ENCODE results near the gene ZC2HC1B.

ZC2HC1B gene

GRCh38 chr6:143949535-143949934 lies 85.3 kb downstream of the ZC2HC1B start:
- no peak overlapping the region for H3K4me3 ChIP-seq (ENCODE audit: low read length)
- no peaks in the 10 kb centered on the region for H4K20me1 ChIP-seq (ENCODE audit: insufficient read depth, low read length)
- H3K36me3 ChIP-seq (replicated peaks; ENCODE audit: low read depth, low read length): no peaks in the 10 kb centered on the region
- no peak overlapping the region for H3K27ac ChIP-seq (ENCODE audit: low read length)
- no peaks in the 10 kb centered on the region for H3K27me3 ChIP-seq (ENCODE audit: low read depth, low read length)
- TF ChIP-seq CTCF (IDR thresholded peaks at IDR 0.05; ENCODE audit: low read depth, low read length): no peak
- TF ChIP-seq EZH2phosphoT487 (IDR thresholded peaks at IDR 0.05; ENCODE audit: low read depth): no peak
- H3K9me3 ChIP-seq (ENCODE audit: insufficient read depth, low read length): no peaks in the 10 kb centered on the region
- no peaks in the 10 kb centered on the region for H3K79me2 ChIP-seq (ENCODE audit: low read length)
- H2AFZ ChIP-seq (ENCODE audit: low read depth, low read length): no peak overlapping the region
- no peaks in the 10 kb centered on the region for H3K4me1 ChIP-seq (ENCODE audit: low read length)
- H3K4me2 ChIP-seq (ENCODE audit: low read length): no peak overlapping the region
- H3K9ac ChIP-seq (ENCODE audit: low read length): no peak overlapping the region

GRCh38 chr6:143949962-143950361 lies 85.7 kb downstream of the ZC2HC1B start:
- Histone ChIP-seq H3K4me1 (ENCODE audit: low read length) (no peaks in the 10 kb centered on the region), H3K4me3 (ENCODE audit: low read length) (no peak overlapping the region), H3K4me2 (ENCODE audit: low read length) (no peak overlapping the region), H3K27ac (ENCODE audit: low read length) (no peak overlapping the region), H3K27me3 (ENCODE audit: low read depth, low read length) (no peaks in the 10 kb centered on the region), H3K36me3 (replicated peaks; ENCODE audit: low read depth, low read length) (no peaks in the 10 kb centered on the region), H3K9me3 (ENCODE audit: insufficient read depth, low read length) (no peaks in the 10 kb centered on the region), H4K20me1 (ENCODE audit: insufficient read depth, low read length) (no peaks in the 10 kb centered on the region), H2AFZ (ENCODE audit: low read depth, low read length) (no peak overlapping the region), H3K79me2 (ENCODE audit: low read length) (no peaks in the 10 kb centered on the region), H3K9ac (ENCODE audit: low read length) (no peak overlapping the region)
- TF ChIP-seq EZH2phosphoT487 (IDR thresholded peaks at IDR 0.05; ENCODE audit: low read depth) (no peak), CTCF (IDR thresholded peaks at IDR 0.05; ENCODE audit: low read depth, low read length) (no peak)

GRCh38 chr6:143950875-143951274 lies 86.6 kb downstream of the ZC2HC1B start:
- Histone ChIP-seq H3K4me2 (ENCODE audit: low read length) (no peak overlapping the region), H3K79me2 (ENCODE audit: low read length) (no peaks in the 10 kb centered on the region), H2AFZ (ENCODE audit: low read depth, low read length) (no peak overlapping the region), H3K36me3 (replicated peaks; ENCODE audit: low read depth, low read length) (no peaks in the 10 kb centered on the region), H3K27me3 (ENCODE audit: low read depth, low read length) (no peaks in the 10 kb centered on the region), H3K9me3 (ENCODE audit: insufficient read depth, low read length) (no peaks in the 10 kb centered on the region), H3K27ac (ENCODE audit: low read length) (no peak overlapping the region), H3K4me3 (ENCODE audit: low read length) (no peak overlapping the region), H3K9ac (ENCODE audit: low read length) (no peak overlapping the region), H4K20me1 (ENCODE audit: insufficient read depth, low read length) (no peaks in the 10 kb centered on the region), H3K4me1 (ENCODE audit: low read length) (no peaks in the 10 kb centered on the region)
- TF ChIP-seq EZH2phosphoT487 (IDR thresholded peaks at IDR 0.05; ENCODE audit: low read depth): no peak
- no peak for TF ChIP-seq CTCF (IDR thresholded peaks at IDR 0.05; ENCODE audit: low read depth, low read length)

GRCh38 chr6:143952060-143952778 lies 87.9 kb downstream of the ZC2HC1B start:
- Histone ChIP-seq H3K4me1 (ENCODE audit: low read length) (no peaks in the 10 kb centered on the region), H4K20me1 (ENCODE audit: insufficient read depth, low read length) (no peaks in the 10 kb centered on the region), H3K4me3 (ENCODE audit: low read length) (no peak overlapping the region), H3K27ac (ENCODE audit: low read length) (no peak overlapping the region), H3K9ac (ENCODE audit: low read length) (no peak overlapping the region), H3K4me2 (ENCODE audit: low read length) (no peak overlapping the region), H3K9me3 (ENCODE audit: insufficient read depth, low read length) (no peaks in the 10 kb centered on the region), H3K79me2 (ENCODE audit: low read length) (no peaks in the 10 kb centered on the region), H2AFZ (ENCODE audit: low read depth, low read length) (no peak overlapping the region), H3K36me3 (replicated peaks; ENCODE audit: low read depth, low read length) (no peaks in the 10 kb centered on the region), H3K27me3 (ENCODE audit: low read depth, low read length) (no peaks in the 10 kb centered on the region)
- TF ChIP-seq EZH2phosphoT487 (IDR thresholded peaks at IDR 0.05; ENCODE audit: low read depth): no peak
- TF ChIP-seq CTCF (IDR thresholded peaks at IDR 0.05; ENCODE audit: low read depth, low read length): no peak

Data from OCI-LY3 (cell line).